Mammary epithelial cell (primary cell): Measurements from ENCODE around the gene DDX23.

ENCODE experiments used
- EZH2 ChIP-seq: IDR thresholded peaks from 2 replicates; pipeline ENCODE4 v1.6.1; 2012; ENCODE audit warnings: low read length, inconsistent platforms, borderline replicate concordance
- TF ChIP-seq, protein P1 (sequence below), 2 donors: IDR thresholded peaks in 1 of 2; conservative IDR thresholded peaks in 1 of 2; 2 replicates each; pipeline ENCODE4 v1.5.1; 2011 to 2012; ENCODE audit warnings: inconsistent platforms in 2 of 2, low read length in 2 of 2, mild to moderate bottlenecking in 2 of 2, control low read depth in 1 of 2, low read depth in 1 of 2; ENCODE audit not compliant: insufficient read depth in 1 of 2; ENCODE audit errors: extremely low read depth in 1 of 2

DNA sequence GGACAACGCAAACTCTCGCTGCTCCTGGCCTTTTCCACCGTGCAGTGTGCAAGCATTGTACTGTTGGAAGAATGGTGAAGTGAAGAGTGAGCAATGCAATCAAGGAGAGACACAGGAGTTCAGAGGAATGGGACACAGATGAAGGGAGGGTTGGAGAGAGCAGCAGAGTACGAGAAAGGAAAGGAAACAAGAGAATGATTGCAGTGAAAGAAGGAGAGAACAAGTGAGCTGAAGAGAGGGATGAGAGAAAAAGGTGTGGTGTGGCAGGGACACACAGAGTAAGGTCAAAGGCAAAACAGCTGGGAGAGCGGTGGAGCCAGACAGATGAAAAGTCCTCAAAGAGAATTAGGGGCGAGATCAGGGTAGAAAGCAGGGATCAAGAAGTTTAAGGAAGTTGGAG is 20.7 kb downstream of the DDX23 start:
- TF ChIP-seq, protein P1, sequence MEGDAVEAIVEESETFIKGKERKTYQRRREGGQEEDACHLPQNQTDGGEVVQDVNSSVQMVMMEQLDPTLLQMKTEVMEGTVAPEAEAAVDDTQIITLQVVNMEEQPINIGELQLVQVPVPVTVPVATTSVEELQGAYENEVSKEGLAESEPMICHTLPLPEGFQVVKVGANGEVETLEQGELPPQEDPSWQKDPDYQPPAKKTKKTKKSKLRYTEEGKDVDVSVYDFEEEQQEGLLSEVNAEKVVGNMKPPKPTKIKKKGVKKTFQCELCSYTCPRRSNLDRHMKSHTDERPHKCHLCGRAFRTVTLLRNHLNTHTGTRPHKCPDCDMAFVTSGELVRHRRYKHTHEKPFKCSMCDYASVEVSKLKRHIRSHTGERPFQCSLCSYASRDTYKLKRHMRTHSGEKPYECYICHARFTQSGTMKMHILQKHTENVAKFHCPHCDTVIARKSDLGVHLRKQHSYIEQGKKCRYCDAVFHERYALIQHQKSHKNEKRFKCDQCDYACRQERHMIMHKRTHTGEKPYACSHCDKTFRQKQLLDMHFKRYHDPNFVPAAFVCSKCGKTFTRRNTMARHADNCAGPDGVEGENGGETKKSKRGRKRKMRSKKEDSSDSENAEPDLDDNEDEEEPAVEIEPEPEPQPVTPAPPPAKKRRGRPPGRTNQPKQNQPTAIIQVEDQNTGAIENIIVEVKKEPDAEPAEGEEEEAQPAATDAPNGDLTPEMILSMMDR (conservative IDR thresholded peaks at IDR 0.05 in 1 of 2, IDR thresholded peaks at IDR 0.05 in 1 of 2; ENCODE audit: extremely low read depth in 1 of 2, insufficient read depth in 1 of 2, low read depth in 1 of 2, low read length in 2 of 2), result no peak
- no peak for TF ChIP-seq EZH2
